Neural crest cell (in vitro differentiated cells): ENCODE data around the gene OR2T3. TPM values are rescaled to one million over a fixed set of nuclear protein-coding genes. Genes with fewer than 3 reads are reported as not detected.
"Not testable (repeated sequence)": the region's sequence is repeated elsewhere in the genome, so short reads cannot be mapped to it uniquely, and the experiment has no call there.

Source experiments
- DNase-seq: peaks from one replicate; pipeline ENCODE4 v3.0.0; 2021; ENCODE audit warnings: low read depth, mixed read lengths, low spot score
- H3K27ac Mint-ChIP-seq: one replicate; pipeline ENCODE4 v1.8.0; 2021; ENCODE audit warnings: mild to moderate bottlenecking, mixed read lengths; ENCODE audit not compliant: unreplicated experiment
- H3K27me3 Mint-ChIP-seq: 2 replicates; pipeline ENCODE4 v1.8.0; 2021; ENCODE audit warnings: low read depth, mild to moderate bottlenecking, mixed read lengths
- H3K36me3 Mint-ChIP-seq: 2 replicates; pipeline ENCODE4 v1.8.0; 2021; ENCODE audit warnings: low read depth, mild to moderate bottlenecking, mixed read lengths
- H3K4me1 Mint-ChIP-seq: 2 replicates; pipeline ENCODE4 v1.8.0; 2021; ENCODE audit warnings: mixed read lengths
- H3K4me3 Mint-ChIP-seq: one replicate; pipeline ENCODE4 v1.8.0; 2021; ENCODE audit warnings: mild to moderate bottlenecking, mixed read lengths
- H3K9me3 Mint-ChIP-seq: 2 replicates; pipeline ENCODE4 v1.8.0; 2021; ENCODE audit warnings: mixed read lengths
- CTCF ChIP-seq: fragments of 200-600 bp; sonication (generic); conservative IDR thresholded peaks from 2 replicates; pipeline ENCODE4 v1.5.0; 2021; ENCODE audit warnings: antibody characterized with exemption, mild to moderate bottlenecking
- total RNA-seq: library from RNA; stranded (reverse); gene quantifications from 2 replicates; pipeline ENCODE4 v1.2.1, GENCODE V29; 2021

The OR2T3 gene
- total RNA-seq, 1 donor from 2014 or later: not detected

GRCh38 chr1:248496661-248497060 is 23.5 kb downstream of the OR2T3 start:
- H3K36me3 Mint-ChIP-seq, H3K27me3 Mint-ChIP-seq, H3K4me1 Mint-ChIP-seq, H3K27ac Mint-ChIP-seq, H3K4me3 Mint-ChIP-seq, H3K9me3 Mint-ChIP-seq, DNase-seq: not testable (repeated sequence)

DNA sequence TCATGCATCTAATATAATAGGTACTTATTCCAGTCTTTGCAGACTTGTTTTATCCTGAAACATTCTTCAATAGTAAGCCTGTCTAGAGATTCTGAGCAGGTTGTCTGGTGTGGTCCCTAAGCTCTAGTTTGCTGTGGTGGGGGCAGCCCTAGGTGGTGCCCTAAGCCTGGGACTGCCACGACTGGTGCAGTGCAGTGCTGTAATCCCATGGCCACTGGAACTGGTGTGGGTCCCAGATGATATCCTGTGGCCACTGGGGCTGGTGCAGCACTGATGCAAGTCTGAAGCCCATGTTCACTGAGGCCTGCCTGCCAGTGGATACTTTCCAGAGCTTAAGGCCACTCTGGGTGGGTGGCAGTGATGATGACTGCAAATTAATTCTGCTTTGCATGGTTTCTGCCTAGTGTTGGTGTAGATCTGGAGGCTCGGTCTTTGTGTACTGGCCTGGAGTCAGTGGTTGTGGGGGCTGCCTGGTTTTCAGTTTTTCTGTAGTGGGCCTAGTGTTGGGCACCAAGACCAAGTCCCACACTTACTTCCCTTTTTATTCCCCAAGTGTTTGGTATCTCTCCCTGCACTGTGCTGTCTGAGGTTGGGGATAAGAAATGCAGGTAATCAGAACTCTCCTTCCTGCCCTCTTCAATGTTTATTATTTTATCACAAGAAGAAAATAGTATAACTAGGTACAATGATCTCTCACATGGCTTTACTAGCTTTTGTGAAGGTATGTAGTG is 27.3 kb downstream of the OR2T3 start:
- not testable (repeated sequence) for H3K9me3 Mint-ChIP-seq, H3K4me1 Mint-ChIP-seq, H3K4me3 Mint-ChIP-seq, H3K36me3 Mint-ChIP-seq, DNase-seq, H3K27me3 Mint-ChIP-seq, H3K27ac Mint-ChIP-seq

DNA sequence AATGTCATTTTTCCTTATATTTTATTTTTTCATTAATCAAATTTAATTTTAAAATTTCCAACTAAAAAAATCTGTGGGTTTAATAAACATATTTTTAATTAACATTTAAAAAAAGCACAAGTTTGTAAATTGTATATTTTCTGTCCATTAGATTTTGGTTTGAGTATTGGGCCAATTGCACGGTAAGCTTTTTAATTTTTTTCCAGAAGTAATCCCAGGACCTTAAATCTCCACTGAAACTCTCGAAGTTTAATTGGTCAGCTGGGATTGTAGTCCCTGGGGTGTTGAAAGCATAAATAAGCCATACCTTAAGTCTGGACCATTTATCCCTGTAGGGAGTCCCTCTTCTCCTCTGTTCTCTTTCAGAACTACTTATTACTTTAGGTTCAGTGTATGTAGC is 34.6 kb downstream of the OR2T3 start, which contains the start of gene OR2G6:
Gene OR2G6 (plus strand): TSS at position 301 of the 400 bp plus-strand sequence. CDS start 13,574 bp downstream, outside the sequence.
- not testable (repeated sequence) for DNase-seq, H3K9me3 Mint-ChIP-seq, H3K4me1 Mint-ChIP-seq, H3K27me3 Mint-ChIP-seq, H3K27ac Mint-ChIP-seq, H3K4me3 Mint-ChIP-seq, H3K36me3 Mint-ChIP-seq

- not testable (repeated sequence) for H3K9me3 Mint-ChIP-seq, DNase-seq
These were observed 37.1 kb downstream of the OR2T3 start for GRCh38 chr1:248510217-248510616.

GRCh38 chr1:248521856-248522255 is 48.7 kb downstream of the OR2T3 start:
- Mint-ChIP-seq H3K36me3 (peaks cover 8% of the 10 kb centered on the region), H3K4me3 (no peak overlapping the region), H3K9me3 (peaks cover 19% of the 10 kb centered on the region), H3K27me3 (no peaks in the 10 kb centered on the region), H3K4me1 (no peaks in the 10 kb centered on the region), H3K27ac (no peak overlapping the region)
- no peak for DNase-seq
- TF ChIP-seq CTCF: no peak

More at GRCh38 chr1:248510217-248510616, 37.1 kb downstream of the OR2T3 start:
- not testable (repeated sequence) for H3K4me3 Mint-ChIP-seq, H3K27ac Mint-ChIP-seq, H3K27me3 Mint-ChIP-seq, H3K36me3 Mint-ChIP-seq, H3K4me1 Mint-ChIP-seq

Other genes starting within 250 kb of the OR2T3 start
- not detected in 2 replicates for gene OR2M4, start 241.9 kb upstream of the OR2T3 start, total RNA-seq
- not detected in 2 replicates for gene OR2T33, start 195.4 kb upstream of the OR2T3 start, total RNA-seq
- not detected in 2 replicates for gene OR2T12, start 169.9 kb upstream of the OR2T3 start, total RNA-seq
- not detected in 2 replicates for gene OR2M7, start 148.8 kb upstream of the OR2T3 start, total RNA-seq
- not detected in 2 replicates for gene OR14C36, start 124.6 kb upstream of the OR2T3 start, total RNA-seq
- not detected in 2 replicates for gene OR2T4, start 111.7 kb upstream of the OR2T3 start, total RNA-seq
- gene OR2T6, start 97.6 kb upstream of the OR2T3 start, total RNA-seq: not detected in 2 replicates
- gene OR2T1, start 70.3 kb upstream of the OR2T3 start, total RNA-seq: not detected in 2 replicates
- gene OR2T2, start 27.7 kb upstream of the OR2T3 start, total RNA-seq: not detected in 2 replicates
- not detected in 2 replicates for gene OR2T5, start 15.2 kb downstream of the OR2T3 start, total RNA-seq
- gene OR2G6, start 34.7 kb downstream of the OR2T3 start, total RNA-seq: not detected in 2 replicates
- gene OR2T29, start 89.4 kb downstream of the OR2T3 start, total RNA-seq: not detected in 2 replicates
- not detected in 2 replicates for gene OR2T34, start 101.4 kb downstream of the OR2T3 start, total RNA-seq
- gene OR2T10, start 124.3 kb downstream of the OR2T3 start, total RNA-seq: not detected in 2 replicates
- not detected in 2 replicates for gene OR2T11, start 161.7 kb downstream of the OR2T3 start, total RNA-seq
- not detected in 2 replicates for gene OR2T35, start 171.9 kb downstream of the OR2T3 start, total RNA-seq
- not detected in 2 replicates for gene OR2T27, start 182.2 kb downstream of the OR2T3 start, total RNA-seq
- not detected in 2 replicates for gene OR14I1, start 229.4 kb downstream of the OR2T3 start, total RNA-seq